Activated T-cell treated with anti-CD3 and anti-CD28 coated beads, Interleukin-2, amount 50 U/mL, for 24 hours (primary cell): Measurements from ENCODE around the gene OXNAD1.

Experiments
- DNase-seq: peaks from one replicate; pipeline ENCODE4 v3.0.0-alpha.2; 2020
- H3K27ac Mint-ChIP-seq: 2 replicates; pipeline ENCODE4 v1.8.0; 2020; ENCODE audit warnings: mild to moderate bottlenecking, mixed read lengths
- H3K27me3 Mint-ChIP-seq: 2 replicates; pipeline ENCODE4 v1.8.0; 2020; ENCODE audit warnings: mixed read lengths
- H3K36me3 Mint-ChIP-seq: 2 replicates; pipeline ENCODE4 v1.8.0; 2020; ENCODE audit warnings: low read depth, mixed read lengths
- H3K4me1 Mint-ChIP-seq: 2 replicates; pipeline ENCODE4 v1.8.0; 2020; ENCODE audit warnings: low read depth, mixed read lengths
- H3K4me3 Mint-ChIP-seq: 2 replicates; pipeline ENCODE4 v1.8.0; 2020; ENCODE audit warnings: mild to moderate bottlenecking, moderate library complexity, mixed read lengths
- H3K9me3 Mint-ChIP-seq: 2 replicates; pipeline ENCODE4 v1.8.0; 2020; ENCODE audit warnings: mixed read lengths

The OXNAD1 gene, protein sequence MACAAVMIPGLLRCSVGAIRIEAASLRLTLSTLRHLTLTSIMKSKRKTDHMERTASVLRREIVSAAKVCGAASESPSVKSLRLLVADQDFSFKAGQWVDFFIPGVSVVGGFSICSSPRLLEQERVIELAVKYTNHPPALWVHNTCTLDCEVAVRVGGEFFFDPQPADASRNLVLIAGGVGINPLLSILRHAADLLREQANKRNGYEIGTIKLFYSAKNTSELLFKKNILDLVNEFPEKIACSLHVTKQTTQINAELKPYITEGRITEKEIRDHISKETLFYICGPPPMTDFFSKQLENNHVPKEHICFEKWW

DNA sequence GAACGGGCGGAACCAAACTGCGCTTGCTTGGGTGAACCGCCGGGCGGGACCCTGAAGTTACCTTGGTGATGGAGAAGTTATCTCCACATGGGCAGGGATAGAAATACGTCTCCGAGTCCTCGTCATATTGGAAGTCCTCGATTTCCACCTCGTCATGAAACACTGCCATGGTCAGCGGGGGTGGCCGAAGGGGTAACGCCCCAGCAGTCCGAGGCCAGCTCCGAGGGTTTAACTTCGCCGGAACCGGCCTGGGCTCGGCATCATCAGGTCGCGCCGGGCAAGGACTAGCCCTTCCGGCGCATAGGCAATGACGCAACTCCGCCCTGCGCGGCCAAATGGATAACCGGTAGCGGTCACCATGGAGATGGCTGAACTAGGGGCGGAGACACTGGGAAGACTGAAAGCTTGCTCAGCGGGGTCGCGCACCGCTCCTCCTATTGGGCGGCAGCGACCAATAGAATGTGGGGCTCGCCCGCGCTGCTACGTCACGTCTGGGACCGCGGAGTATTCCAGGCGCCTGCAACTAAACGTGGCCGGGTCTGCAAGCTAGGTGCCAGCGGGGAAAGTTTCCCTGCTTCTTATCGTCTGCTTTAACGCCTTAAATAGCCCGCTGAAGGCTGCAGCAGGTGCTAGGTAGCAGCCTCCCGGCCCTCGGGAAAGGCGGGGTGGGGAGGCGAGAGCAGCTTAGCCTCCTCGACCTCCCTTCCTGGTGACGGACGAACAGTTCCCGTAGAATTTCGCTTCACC lies at the start of gene OXNAD1, which contains the start of gene DPH3:
TSS of gene OXNAD1 (plus strand) at position 505 of the 747 bp plus-strand sequence. CDS start 5,741 bp downstream, outside the sequence.
TSS of gene DPH3 (minus strand) at position 236 of the 747 bp plus-strand sequence. CDS start at position 169, 67 bp downstream.
- Mint-ChIP-seq H3K36me3 (peaks cover 47% of the 10 kb centered on the region), H3K4me1 (peaks cover 38% of the 10 kb centered on the region), H3K9me3 (no peaks in the 10 kb centered on the region), H3K27me3 (no peaks in the 10 kb centered on the region), H3K4me3 (peak within 1 kb of the TSS; percentile 89), H3K27ac (peak within 1 kb of the TSS; percentile 100)
- peak; percentile 100 for DNase-seq

GRCh38 chr3:16216373-16216935 lies 48.6 kb upstream of the OXNAD1 start:
- H3K27ac Mint-ChIP-seq = no peak overlapping the region

DNA sequence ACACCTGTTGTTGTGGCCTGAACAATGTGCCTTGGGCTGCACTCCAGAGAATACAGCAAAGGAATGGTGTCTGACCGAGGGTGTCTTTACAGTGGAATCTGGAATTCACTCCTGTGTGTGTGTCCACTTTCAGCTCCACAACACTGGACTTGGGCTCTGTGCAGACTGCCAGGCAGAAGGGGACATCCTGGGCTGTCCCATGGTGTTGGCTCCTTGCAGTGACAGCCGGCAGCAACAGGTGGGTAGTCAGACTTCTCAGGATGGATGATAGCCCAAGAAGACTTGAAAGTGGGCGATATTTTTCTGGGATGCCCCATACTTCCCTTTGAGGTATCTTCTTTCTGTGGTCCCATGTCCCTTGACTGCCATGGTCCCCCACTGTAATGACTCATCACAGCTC lies 45.2 kb upstream of the OXNAD1 start:
- H3K4me3 Mint-ChIP-seq = no peak overlapping the region
- H3K27me3 Mint-ChIP-seq = no peaks in the 10 kb centered on the region
- H3K4me1 Mint-ChIP-seq = peaks cover 1% of the 10 kb centered on the region
- H3K27ac Mint-ChIP-seq = no peak overlapping the region
- no peak for DNase-seq
- H3K36me3 Mint-ChIP-seq = no peaks in the 10 kb centered on the region
- H3K9me3 Mint-ChIP-seq = no peaks in the 10 kb centered on the region

More at GRCh38 chr3:16216373-16216935, 48.6 kb upstream of the OXNAD1 start:
- H3K36me3 Mint-ChIP-seq = no peaks in the 10 kb centered on the region
- no peak overlapping the region for H3K4me3 Mint-ChIP-seq
- H3K9me3 Mint-ChIP-seq = no peaks in the 10 kb centered on the region
- H3K27me3 Mint-ChIP-seq = no peaks in the 10 kb centered on the region
- no peak for DNase-seq
- H3K4me1 Mint-ChIP-seq = no peaks in the 10 kb centered on the region

DNA sequence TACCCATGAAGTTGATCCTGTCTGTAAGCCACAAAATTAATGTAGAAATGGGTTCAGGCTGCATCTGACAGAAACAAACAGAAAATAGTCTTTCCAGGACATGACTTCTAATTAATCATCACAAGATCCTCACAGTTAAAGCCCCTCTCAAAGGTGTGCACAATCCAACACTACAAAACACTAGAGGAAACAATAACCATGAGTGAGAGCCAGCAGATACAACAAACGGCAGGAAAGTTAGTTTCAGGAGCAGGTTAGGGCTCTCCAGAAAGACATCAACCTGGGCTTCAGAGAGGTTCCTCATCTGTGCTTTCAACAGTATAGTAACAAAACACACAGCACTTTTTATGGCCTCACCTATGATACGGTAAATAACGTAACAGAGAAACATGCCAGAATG lies 43.0 kb upstream of the OXNAD1 start:
- H3K4me1 Mint-ChIP-seq = peaks cover 1% of the 10 kb centered on the region
- no peak overlapping the region for H3K27ac Mint-ChIP-seq
- no peaks in the 10 kb centered on the region for H3K27me3 Mint-ChIP-seq
- no peaks in the 10 kb centered on the region for H3K9me3 Mint-ChIP-seq
- H3K36me3 Mint-ChIP-seq = no peaks in the 10 kb centered on the region
- DNase-seq = no peak
- no peak overlapping the region for H3K4me3 Mint-ChIP-seq

GRCh38 chr3:16222547-16222946 lies 42.5 kb upstream of the OXNAD1 start:
- H3K4me1 Mint-ChIP-seq = peaks cover 1% of the 10 kb centered on the region
- H3K27ac Mint-ChIP-seq = no peak overlapping the region
- no peak for DNase-seq
- no peak overlapping the region for H3K4me3 Mint-ChIP-seq
- no peaks in the 10 kb centered on the region for H3K9me3 Mint-ChIP-seq
- no peaks in the 10 kb centered on the region for H3K27me3 Mint-ChIP-seq
- no peaks in the 10 kb centered on the region for H3K36me3 Mint-ChIP-seq

GRCh38 chr3:16224325-16224724 lies 40.7 kb upstream of the OXNAD1 start:
- no peak for DNase-seq

DNA sequence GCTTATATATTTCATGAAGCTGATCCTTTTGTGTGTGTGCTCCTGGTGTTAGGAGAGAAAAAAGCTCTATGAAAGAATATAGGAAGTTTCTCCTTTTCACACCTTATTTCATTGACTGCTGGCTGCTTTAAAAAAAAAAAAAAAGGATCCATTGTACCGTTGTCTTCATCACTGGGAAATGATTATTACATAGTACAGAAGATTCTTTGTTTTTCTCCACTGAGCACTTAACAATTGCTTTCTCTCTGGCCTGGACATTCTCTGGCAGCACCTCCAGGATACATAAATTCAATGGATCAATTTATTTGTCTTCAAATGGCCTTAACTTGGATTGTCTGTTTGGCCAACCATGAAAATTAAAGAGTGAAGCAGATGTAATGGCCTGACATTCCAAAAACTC lies 37.4 kb upstream of the OXNAD1 start:
- no peak for DNase-seq
- no peaks in the 10 kb centered on the region for H3K36me3 Mint-ChIP-seq
- peaks cover 1% of the 10 kb centered on the region for H3K4me1 Mint-ChIP-seq
- H3K9me3 Mint-ChIP-seq = no peaks in the 10 kb centered on the region
- no peak overlapping the region for H3K4me3 Mint-ChIP-seq
- no peak overlapping the region for H3K27ac Mint-ChIP-seq
- H3K27me3 Mint-ChIP-seq = peaks cover 2% of the 10 kb centered on the region

More at GRCh38 chr3:16224325-16224724, 40.7 kb upstream of the OXNAD1 start:
- peaks cover 2% of the 10 kb centered on the region for H3K27me3 Mint-ChIP-seq
- peaks cover 1% of the 10 kb centered on the region for H3K4me1 Mint-ChIP-seq
- H3K9me3 Mint-ChIP-seq = no peaks in the 10 kb centered on the region
- H3K36me3 Mint-ChIP-seq = no peaks in the 10 kb centered on the region
- H3K4me3 Mint-ChIP-seq = no peak overlapping the region
- no peak overlapping the region for H3K27ac Mint-ChIP-seq

DNA sequence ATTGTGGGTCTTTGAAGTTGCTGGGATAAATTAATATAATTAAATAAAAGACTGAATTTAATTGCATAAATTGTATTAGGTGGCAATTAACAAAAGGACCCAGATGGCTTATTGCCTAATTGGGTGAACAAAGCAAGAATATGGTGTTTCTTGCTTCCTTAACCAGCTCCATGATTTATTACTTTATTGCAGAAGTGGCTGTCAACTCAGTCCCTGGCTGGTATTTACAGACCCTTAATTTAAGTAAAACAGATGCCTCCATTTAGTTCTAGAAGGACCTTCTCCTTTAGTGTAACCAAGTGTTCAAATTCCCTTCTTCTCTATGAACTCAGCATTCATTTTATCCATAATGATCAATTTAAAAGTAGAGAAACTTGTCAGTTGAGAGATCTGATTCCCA lies 35.3 kb upstream of the OXNAD1 start:
- Mint-ChIP-seq H3K36me3 (no peaks in the 10 kb centered on the region), H3K9me3 (no peaks in the 10 kb centered on the region), H3K27ac (no peak overlapping the region), H3K4me1 (no peaks in the 10 kb centered on the region), H3K27me3 (peaks cover 4% of the 10 kb centered on the region), H3K4me3 (no peak overlapping the region)
- no peak for DNase-seq

- Mint-ChIP-seq H3K36me3 (no peaks in the 10 kb centered on the region), H3K9me3 (no peaks in the 10 kb centered on the region), H3K27ac (no peak overlapping the region), H3K27me3 (peaks cover 4% of the 10 kb centered on the region), H3K4me1 (no peaks in the 10 kb centered on the region), H3K4me3 (no peak overlapping the region)
- no peak for DNase-seq
Measured at GRCh38 chr3:16231983-16232382, 33.0 kb upstream of the OXNAD1 start.

GRCh38 chr3:16233806-16234205 lies 31.2 kb upstream of the OXNAD1 start:
- Mint-ChIP-seq H3K27me3 (peaks cover 2% of the 10 kb centered on the region), H3K4me3 (no peak overlapping the region), H3K27ac (no peak overlapping the region), H3K36me3 (no peaks in the 10 kb centered on the region), H3K4me1 (no peaks in the 10 kb centered on the region), H3K9me3 (no peaks in the 10 kb centered on the region)
- no peak for DNase-seq

DNA sequence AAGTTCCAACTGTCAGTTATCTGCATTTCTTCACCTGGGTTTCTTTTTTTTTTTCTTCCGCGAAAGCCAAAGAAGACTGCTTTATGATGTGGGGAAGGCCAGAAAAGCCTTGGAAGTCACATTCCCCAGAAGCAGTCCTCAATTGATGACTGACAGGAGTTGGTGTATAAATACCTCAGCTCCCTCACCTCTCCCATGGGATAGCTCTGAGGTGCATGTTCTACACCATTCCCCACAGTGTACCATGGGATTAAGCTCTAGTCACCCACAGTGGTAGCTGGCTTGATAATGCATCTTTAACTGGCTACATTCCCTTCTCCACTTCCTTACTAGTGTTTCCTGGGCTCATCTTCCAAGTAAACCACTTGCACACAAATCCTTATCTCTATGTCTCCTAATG lies 30.7 kb upstream of the OXNAD1 start:
- Mint-ChIP-seq H3K4me3 (no peak overlapping the region), H3K4me1 (no peaks in the 10 kb centered on the region)

DNA sequence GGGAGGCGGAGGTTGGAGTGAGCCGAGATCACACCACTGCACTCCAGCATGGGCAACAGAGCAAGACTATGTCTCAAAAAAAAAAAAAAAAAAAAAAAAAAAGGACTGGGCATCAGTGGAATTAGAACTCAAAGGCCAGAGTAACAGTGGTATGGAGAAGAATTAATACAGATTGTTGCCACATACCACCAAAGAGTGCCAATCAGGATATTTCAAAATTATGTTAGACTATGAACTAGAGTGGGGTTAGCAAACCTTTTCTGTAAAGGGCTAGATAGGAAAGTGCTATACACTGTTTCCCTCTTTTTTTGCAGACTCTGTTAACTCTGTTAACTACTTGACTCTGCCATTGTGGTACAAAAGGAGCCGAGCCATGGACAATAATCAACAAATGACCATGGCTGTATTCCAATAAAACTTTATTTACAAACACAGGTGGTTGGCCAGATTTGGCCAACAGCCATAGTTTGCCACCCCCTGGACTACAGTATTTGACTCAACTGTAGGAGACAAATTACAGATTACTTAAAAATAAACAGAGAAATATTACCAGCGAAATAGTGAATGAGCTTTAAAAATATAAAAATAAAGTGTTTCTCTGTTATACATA lies 28.9 kb upstream of the OXNAD1 start:
- no peak overlapping the region for H3K27ac Mint-ChIP-seq
- no peak overlapping the region for H3K4me3 Mint-ChIP-seq
- H3K9me3 Mint-ChIP-seq = no peaks in the 10 kb centered on the region
- peaks cover 12% of the 10 kb centered on the region for H3K4me1 Mint-ChIP-seq
- DNase-seq = no peak
- H3K27me3 Mint-ChIP-seq = peaks cover 2% of the 10 kb centered on the region
- H3K36me3 Mint-ChIP-seq = no peaks in the 10 kb centered on the region

More for the DNA sequence above, 30.7 kb upstream of the OXNAD1 start:
- Mint-ChIP-seq H3K27me3 (peaks cover 2% of the 10 kb centered on the region), H3K9me3 (no peaks in the 10 kb centered on the region), H3K36me3 (no peaks in the 10 kb centered on the region), H3K27ac (no peak overlapping the region)
- no peak for DNase-seq

- no peak for DNase-seq
Measured at GRCh38 chr3:16236856-16237393, 28.1 kb upstream of the OXNAD1 start.

GRCh38 chr3:16239086-16239770 lies 25.8 kb upstream of the OXNAD1 start:
- no peaks in the 10 kb centered on the region for H3K36me3 Mint-ChIP-seq
- H3K4me3 Mint-ChIP-seq = no peak overlapping the region
- no peaks in the 10 kb centered on the region for H3K9me3 Mint-ChIP-seq

More at GRCh38 chr3:16236856-16237393, 28.1 kb upstream of the OXNAD1 start:
- Mint-ChIP-seq H3K4me3 (no peak overlapping the region), H3K9me3 (no peaks in the 10 kb centered on the region), H3K27ac (no peak overlapping the region), H3K36me3 (no peaks in the 10 kb centered on the region), H3K4me1 (peaks cover 12% of the 10 kb centered on the region), H3K27me3 (peaks cover 2% of the 10 kb centered on the region)

More at GRCh38 chr3:16239086-16239770, 25.8 kb upstream of the OXNAD1 start:
- no peak for DNase-seq
- Mint-ChIP-seq H3K4me1 (peaks cover 20% of the 10 kb centered on the region), H3K27ac (no peak overlapping the region), H3K27me3 (peaks cover 2% of the 10 kb centered on the region)
